SK-N-SH treated with all-trans-retinoic acid at 6 μM for 48 hours (cell line): ENCODE data around the gene SLC7A4.

Experiments
- ATAC-seq: fragments of 200-7000 bp; cut with Tn5 transposase; 3 replicates; pipeline ENCODE4 v1.9.1; 2020; ENCODE audit warnings: mild to moderate bottlenecking, moderate library complexity
- ARNTL ChIP-seq: fragments of 450-650 bp; formaldehyde crosslinking; IDR thresholded peaks from 2 replicates; pipeline ENCODE4 v1.5.0; 2020; ENCODE audit warnings: low read depth, mild to moderate bottlenecking, moderate library complexity, borderline replicate concordance
- BACH2 ChIP-seq: fragments of 250-450 bp; sonication (Bioruptor Pico); IDR thresholded peaks from 2 replicates; pipeline ENCODE4 v1.9.0; 2021; ENCODE audit warnings: mild to moderate bottlenecking, borderline replicate concordance
- CREB5 ChIP-seq: fragments of 250-450 bp; sonication (Bioruptor Pico); IDR thresholded peaks from 2 replicates; pipeline ENCODE4 v1.5.1; 2020; ENCODE audit warnings: low read depth, mild to moderate bottlenecking, moderate library complexity
- CSDC2 ChIP-seq: fragments of 250-450 bp; sonication (Bioruptor Pico); IDR thresholded peaks from 2 replicates; pipeline ENCODE4 v1.5.0; 2020; ENCODE audit warnings: mild to moderate bottlenecking, moderate library complexity
- CSRNP3 ChIP-seq: fragments of 250-450 bp; sonication (Bioruptor Pico); IDR thresholded peaks from 2 replicates; pipeline ENCODE4 v1.5.1; 2021; ENCODE audit warnings: mild to moderate bottlenecking, moderate library complexity
- ESRRG ChIP-seq: fragments of 250-450 bp; sonication (Bioruptor Pico); IDR thresholded peaks from 2 replicates; pipeline ENCODE4 v1.6.1; 2021; ENCODE audit warnings: mild to moderate bottlenecking
- GLIS3 ChIP-seq: fragments of 250-450 bp; sonication (Bioruptor Pico); IDR thresholded peaks from 2 replicates; pipeline ENCODE4 v1.5.0; 2020; ENCODE audit warnings: mild to moderate bottlenecking, moderate library complexity
- POU6F1 ChIP-seq: fragments of 250-450 bp; sonication (Bioruptor Pico); IDR thresholded peaks from 2 replicates; pipeline ENCODE4 v1.8.0; 2021; ENCODE audit warnings: low read depth, mild to moderate bottlenecking, moderate library complexity, borderline replicate concordance
- PPARA ChIP-seq: fragments of 250-450 bp; sonication (Bioruptor Pico); IDR thresholded peaks from 2 replicates; pipeline ENCODE4 v1.5.0; 2020; ENCODE audit warnings: mild to moderate bottlenecking, borderline replicate concordance
- RARB ChIP-seq: fragments of 250-450 bp; sonication (Bioruptor Pico); IDR thresholded peaks from 2 replicates; pipeline ENCODE4 v1.8.0; 2021; ENCODE audit warnings: mild to moderate bottlenecking, moderate library complexity
- SNAI2 ChIP-seq: fragments of 250-450 bp; sonication (Bioruptor Pico); IDR thresholded peaks from 2 replicates; pipeline ENCODE4 v1.5.0; 2020; ENCODE audit warnings: mild to moderate bottlenecking, moderate library complexity
- TCF4 ChIP-seq: fragments of 250-450 bp; sonication (Bioruptor Pico); IDR thresholded peaks from 2 replicates; pipeline ENCODE4 v1.8.0; 2021; ENCODE audit warnings: mild to moderate bottlenecking, moderate library complexity, borderline replicate concordance
- TSHZ2 ChIP-seq: fragments of 250-450 bp; sonication (Bioruptor Pico); IDR thresholded peaks from 2 replicates; pipeline ENCODE4 v1.5.0; 2020; ENCODE audit warnings: mild to moderate bottlenecking, moderate library complexity
- ZFP3 ChIP-seq: fragments of 250-450 bp; sonication (Bioruptor Pico); IDR thresholded peaks from 2 replicates; pipeline ENCODE4 v1.5.0; 2020; ENCODE audit warnings: mild to moderate bottlenecking, moderate library complexity
- ZFP30 ChIP-seq: fragments of 450-650 bp; formaldehyde crosslinking; IDR thresholded peaks from 2 replicates; pipeline ENCODE4 v1.5.0; 2022; ENCODE audit warnings: mild to moderate bottlenecking, moderate library complexity
- ZNF565 ChIP-seq: fragments of 450-650 bp; formaldehyde crosslinking; conservative IDR thresholded peaks from 2 replicates; pipeline ENCODE4 v1.5.0; 2020; ENCODE audit warnings: low read depth, mild to moderate bottlenecking, moderate library complexity
- ZNF70 ChIP-seq: fragments of 450-650 bp; formaldehyde crosslinking; IDR thresholded peaks from 2 replicates; pipeline ENCODE4 v1.5.0; 2020; ENCODE audit warnings: mild to moderate bottlenecking, moderate library complexity

SLC7A4 gene

GRCh38 chr22:21016644-21017420 is 15.5 kb downstream of the SLC7A4 start:
- no peak for ATAC-seq
- TF ChIP-seq CSRNP3 (CRISPR knock-in tag) (no peak), BACH2 (CRISPR knock-in tag) (no peak), TCF4 (CRISPR knock-in tag) (no peak), RARB (CRISPR knock-in tag) (no peak)

- TF ChIP-seq CSDC2, result no peak
- no peak for ATAC-seq
Observed at GRCh38 chr22:21015466-21016006, 16.8 kb downstream of the SLC7A4 start.

- TF ChIP-seq TCF4 (CRISPR knock-in tag) (peak; percentile 42; the same call in 1 of the 2 replicates), ESRRG (CRISPR knock-in tag) (no peak)
- peak; percentile 70 for ATAC-seq
Observed at GRCh38 chr22:21014726-21015465, 17.5 kb downstream of the SLC7A4 start, which contains the start of gene P2RX6. TSS of gene P2RX6 (plus strand) at chr22:21015165. CDS start at chr22:21015175, 10 bp downstream.

GRCh38 chr22:21014202-21014725 is 18.1 kb downstream of the SLC7A4 start:
- peak; percentile 94 for ATAC-seq

GRCh38 chr22:21013657-21014201 is 18.6 kb downstream of the SLC7A4 start:
- ATAC-seq, result peak; percentile 5; the same call in 2 of the 3 replicates

More at GRCh38 chr22:21014202-21014725, 18.1 kb downstream of the SLC7A4 start:
- TF ChIP-seq PPARA, result peak; percentile 67; the same call in 1 of the 2 replicates
- TF ChIP-seq CREB5, result no peak

GRCh38 chr22:21012446-21013407 is 19.6 kb downstream of the SLC7A4 start:
- ATAC-seq, result no peak
- TF ChIP-seq ARNTL (CRISPR knock-in tag), result no peak
- TF ChIP-seq ZFP30 (CRISPR knock-in tag), result no peak
- TF ChIP-seq TSHZ2 (CRISPR knock-in tag), result no peak
- no peak for TF ChIP-seq RARB (CRISPR knock-in tag)
- no peak for TF ChIP-seq GLIS3 (CRISPR knock-in tag)
- no peak for TF ChIP-seq ZNF565 (CRISPR knock-in tag)
- TF ChIP-seq SNAI2 (CRISPR knock-in tag), result no peak
- no peak for TF ChIP-seq CSRNP3 (CRISPR knock-in tag)
- TF ChIP-seq ESRRG (CRISPR knock-in tag), result no peak
- TF ChIP-seq BACH2 (CRISPR knock-in tag), result no peak
- TF ChIP-seq ZFP3 (CRISPR knock-in tag), result no peak
- no peak for TF ChIP-seq TCF4 (CRISPR knock-in tag)

More at GRCh38 chr22:21013657-21014201, 18.6 kb downstream of the SLC7A4 start:
- TF ChIP-seq POU6F1 (no peak), BACH2 (CRISPR knock-in tag) (no peak), PPARA (no peak), ZNF70 (CRISPR knock-in tag) (no peak; the same call in 1 of the 2 replicates)
- TF ChIP-seq, all 23 proteins: peak for 0
